MM.1S (cell line): ENCODE results near the gene COBL.

Source experiments
- DNase-seq: peaks from one replicate; pipeline ENCODE4 v3.0.0-alpha.2; 2015
- H2AFZ ChIP-seq: fragments of 300-600 bp; sonication (generic); 2 replicates; pipeline ENCODE4 v1.6.0; 2016; ENCODE audit warnings: antibody characterized with exemption, low read length
- H3F3A ChIP-seq: fragments of 300-600 bp; sonication (generic); 2 replicates; pipeline ENCODE4 v1.6.1; 2016; ENCODE audit warnings: mild to moderate bottlenecking, antibody characterized with exemption, low read length, moderate library complexity, mixed read lengths; ENCODE audit not compliant: insufficient read depth
- H3K27ac ChIP-seq: fragments of 300-600 bp; sonication (generic); 2 replicates; pipeline ENCODE4 v1.5.1; 2016; ENCODE audit warnings: mild to moderate bottlenecking, low read length
- H3K27me3 ChIP-seq: fragments of 300-600 bp; sonication (generic); replicated peaks from 2 replicates; pipeline ENCODE4 v1.6.0; 2016; ENCODE audit warnings: low read length; ENCODE audit not compliant: insufficient read depth
- H3K36me3 ChIP-seq: fragments of 300-600 bp; sonication (generic); replicated peaks from 2 replicates; pipeline ENCODE4 v1.6.1; 2016; ENCODE audit warnings: mild to moderate bottlenecking, low read length, mixed read lengths; ENCODE audit not compliant: insufficient read depth
- H3K4me1 ChIP-seq: fragments of 300-600 bp; sonication (generic); 2 replicates; pipeline ENCODE4 v1.6.1; 2016; ENCODE audit warnings: low read length, mixed read lengths
- H3K4me2 ChIP-seq: fragments of 300-600 bp; sonication (generic); 2 replicates; pipeline ENCODE4 v1.6.0; 2016; ENCODE audit warnings: low read depth, low read length
- H3K4me3 ChIP-seq: fragments of 300-600 bp; sonication (generic); 2 replicates; pipeline ENCODE4 v1.5.1; 2016; ENCODE audit warnings: low read length, mixed read lengths
- H3K79me2 ChIP-seq: fragments of 300-600 bp; sonication (generic); 2 replicates; pipeline ENCODE4 v1.6.1; 2016; ENCODE audit warnings: mixed run types, low read length, mixed read lengths
- H3K9ac ChIP-seq: fragments of 300-600 bp; sonication (generic); 2 replicates; pipeline ENCODE4 v1.6.1; 2016; ENCODE audit warnings: low read length, mixed read lengths
- H3K9me2 ChIP-seq: fragments of 300-600 bp; sonication (generic); replicated peaks from 2 replicates; pipeline ENCODE4 v1.6.1; 2016; ENCODE audit warnings: mild to moderate bottlenecking, low read length, mixed read lengths; ENCODE audit not compliant: insufficient read depth
- H3K9me3 ChIP-seq: fragments of 300-600 bp; sonication (generic); replicated peaks from 2 replicates; pipeline ENCODE4 v1.6.1; 2016; ENCODE audit warnings: mild to moderate bottlenecking, low read length, mixed read lengths; ENCODE audit not compliant: insufficient read depth
- H4K20me1 ChIP-seq: fragments of 300-600 bp; sonication (generic); 2 replicates; pipeline ENCODE4 v1.6.1; 2016; ENCODE audit warnings: mild to moderate bottlenecking, low read length, moderate library complexity, mixed read lengths; ENCODE audit not compliant: insufficient read depth
- CTCF ChIP-seq: fragments of 300-600 bp; sonication (generic); IDR thresholded peaks from 2 replicates; pipeline ENCODE4 v1.5.1; 2016; ENCODE audit warnings: antibody characterized with exemption, low read length, mixed read lengths
- EZH2 ChIP-seq: fragments of 300-600 bp; sonication (generic); optimal IDR thresholded peaks from 2 replicates; pipeline ENCODE3; 2017; ENCODE audit warnings: low read depth, mild to moderate bottlenecking, antibody characterized with exemption, low read length, mixed read lengths
- EZH2phosphoT487 ChIP-seq: fragments of 300-600 bp; sonication (generic); IDR thresholded peaks from 2 replicates; pipeline ENCODE4 v1.6.1; 2018; ENCODE audit warnings: antibody characterized with exemption, low read length

Gene COBL

DNA sequence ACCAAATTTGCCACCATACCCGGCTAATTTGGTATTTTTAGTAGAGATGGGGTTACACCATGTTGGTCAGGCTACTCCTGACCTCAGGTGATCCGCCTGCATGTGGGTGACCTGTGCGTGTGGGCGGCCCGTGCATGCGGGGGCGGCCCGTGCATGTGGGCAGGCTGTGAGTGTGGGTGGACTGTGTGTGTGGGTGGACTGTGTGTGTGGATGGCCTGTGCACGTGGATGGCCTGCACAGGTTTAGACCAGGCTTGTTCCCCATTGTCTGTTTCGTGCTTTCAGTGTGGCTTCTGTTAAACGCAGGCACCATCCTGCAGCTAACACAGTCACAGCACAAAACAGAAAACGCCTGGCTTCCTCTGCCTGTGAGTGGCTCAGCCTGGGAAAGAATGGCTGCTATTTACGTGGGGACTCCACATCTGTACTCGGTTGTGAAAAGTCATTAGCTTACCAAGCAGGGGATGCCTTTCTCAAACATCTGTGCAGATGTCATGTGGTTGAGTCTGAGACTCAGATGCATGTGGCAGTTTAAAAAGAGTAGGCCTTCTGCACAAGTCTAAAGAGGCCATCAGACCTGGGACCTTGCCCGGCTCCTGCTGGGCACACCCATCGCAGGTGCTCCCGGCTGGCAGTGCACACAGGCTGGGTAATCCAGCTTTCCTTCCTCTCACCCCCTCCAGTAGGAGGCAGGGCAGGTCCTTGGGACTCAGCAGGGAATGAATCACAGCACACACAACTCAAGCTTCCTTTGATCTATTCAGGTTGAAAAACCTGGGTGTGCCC is 91.6 kb downstream of the COBL start:
- Histone ChIP-seq H3K9me3 (no peaks in the 10 kb centered on the region), H3K4me1 (no peaks in the 10 kb centered on the region), H2AFZ (no peak overlapping the region), H3K9ac (no peak overlapping the region), H4K20me1 (no peaks in the 10 kb centered on the region), H3F3A (no peaks in the 10 kb centered on the region), H3K9me2 (no peaks in the 10 kb centered on the region), H3K36me3 (no peaks in the 10 kb centered on the region), H3K4me2 (no peak overlapping the region), H3K4me3 (no peak overlapping the region), H3K79me2 (no peaks in the 10 kb centered on the region), H3K27me3 (no peaks in the 10 kb centered on the region), H3K27ac (no peak overlapping the region)
- DNase-seq, result no peak
- TF ChIP-seq EZH2phosphoT487 (no peak), CTCF (no peak), EZH2 (no peak)

DNA sequence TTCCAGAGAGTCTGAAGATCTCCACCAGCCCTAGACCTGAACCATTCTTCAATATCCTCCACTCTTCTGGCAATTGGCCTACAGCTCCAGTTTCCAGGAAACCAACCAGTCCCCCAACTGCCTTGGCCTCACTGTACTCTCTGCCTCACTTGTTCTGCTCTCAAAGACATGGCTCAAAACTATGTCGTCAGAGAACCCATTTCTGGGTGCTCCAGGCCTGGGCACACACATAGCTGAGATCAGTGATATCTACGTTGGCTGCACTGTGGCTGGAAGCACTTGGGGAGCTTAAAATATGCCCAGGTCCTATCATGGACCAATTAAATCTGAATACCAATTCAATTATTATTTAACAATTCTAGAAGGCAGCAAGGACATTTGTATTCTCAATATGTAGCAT is 93.1 kb downstream of the COBL start:
- H3K9me2 ChIP-seq, result no peaks in the 10 kb centered on the region
- no peaks in the 10 kb centered on the region for H4K20me1 ChIP-seq
- H3K4me3 ChIP-seq, result no peak overlapping the region
- no peak for DNase-seq
- H3K9me3 ChIP-seq, result no peaks in the 10 kb centered on the region
- no peaks in the 10 kb centered on the region for H3K27me3 ChIP-seq
- H3K79me2 ChIP-seq, result no peaks in the 10 kb centered on the region
- TF ChIP-seq EZH2phosphoT487, result no peak
- TF ChIP-seq EZH2, result no peak
- TF ChIP-seq CTCF, result no peak
- no peaks in the 10 kb centered on the region for H3F3A ChIP-seq
- no peaks in the 10 kb centered on the region for H3K4me1 ChIP-seq
- no peak overlapping the region for H3K27ac ChIP-seq
- H3K9ac ChIP-seq, result no peak overlapping the region
- no peaks in the 10 kb centered on the region for H3K36me3 ChIP-seq
- H3K4me2 ChIP-seq, result no peak overlapping the region
- no peak overlapping the region for H2AFZ ChIP-seq

- H3K27me3 ChIP-seq, result no peaks in the 10 kb centered on the region
- H3K9ac ChIP-seq, result no peak overlapping the region
- DNase-seq, result no peak
- no peak overlapping the region for H2AFZ ChIP-seq
- H3K36me3 ChIP-seq, result no peaks in the 10 kb centered on the region
- H3K4me1 ChIP-seq, result no peaks in the 10 kb centered on the region
- H3K4me3 ChIP-seq, result no peak overlapping the region
- H3K79me2 ChIP-seq, result no peaks in the 10 kb centered on the region
- no peaks in the 10 kb centered on the region for H3K9me2 ChIP-seq
- H4K20me1 ChIP-seq, result no peaks in the 10 kb centered on the region
- H3K9me3 ChIP-seq, result no peaks in the 10 kb centered on the region
- H3F3A ChIP-seq, result no peaks in the 10 kb centered on the region
- H3K27ac ChIP-seq, result no peak overlapping the region
- no peak for TF ChIP-seq EZH2phosphoT487
- no peak for TF ChIP-seq CTCF
- TF ChIP-seq EZH2, result no peak
- no peak overlapping the region for H3K4me2 ChIP-seq
Measured at GRCh38 chr7:51222916-51223315, 93.7 kb downstream of the COBL start.
